GM12865 (cell line): Measurements from ENCODE around the gene TRIM74.
A peak's percentile ranks its signal among the peaks of the same experiment; 100 is the strongest.
"Not testable (repeated sequence)": the region's sequence is repeated elsewhere in the genome, so short reads cannot be mapped to it uniquely, and the experiment has no call there.

Experiments used
- DNase-seq: peaks from one replicate; pipeline ENCODE4 v3.0.0; 2010; ENCODE audit warnings: low read depth
- H3K4me3 ChIP-seq: 2 replicates; pipeline ENCODE4 v1.5.1; 2011; ENCODE audit warnings: mild to moderate bottlenecking, low read depth, low read length, control low read depth
- TF ChIP-seq, protein P1 (sequence below): IDR thresholded peaks from 2 replicates; pipeline ENCODE4 v1.5.1; 2011; ENCODE audit warnings: low read length, control low read depth, low read depth, inconsistent platforms; ENCODE audit not compliant: insufficient read depth; ENCODE audit errors: missing control alignments

TRIM74 gene

DNA sequence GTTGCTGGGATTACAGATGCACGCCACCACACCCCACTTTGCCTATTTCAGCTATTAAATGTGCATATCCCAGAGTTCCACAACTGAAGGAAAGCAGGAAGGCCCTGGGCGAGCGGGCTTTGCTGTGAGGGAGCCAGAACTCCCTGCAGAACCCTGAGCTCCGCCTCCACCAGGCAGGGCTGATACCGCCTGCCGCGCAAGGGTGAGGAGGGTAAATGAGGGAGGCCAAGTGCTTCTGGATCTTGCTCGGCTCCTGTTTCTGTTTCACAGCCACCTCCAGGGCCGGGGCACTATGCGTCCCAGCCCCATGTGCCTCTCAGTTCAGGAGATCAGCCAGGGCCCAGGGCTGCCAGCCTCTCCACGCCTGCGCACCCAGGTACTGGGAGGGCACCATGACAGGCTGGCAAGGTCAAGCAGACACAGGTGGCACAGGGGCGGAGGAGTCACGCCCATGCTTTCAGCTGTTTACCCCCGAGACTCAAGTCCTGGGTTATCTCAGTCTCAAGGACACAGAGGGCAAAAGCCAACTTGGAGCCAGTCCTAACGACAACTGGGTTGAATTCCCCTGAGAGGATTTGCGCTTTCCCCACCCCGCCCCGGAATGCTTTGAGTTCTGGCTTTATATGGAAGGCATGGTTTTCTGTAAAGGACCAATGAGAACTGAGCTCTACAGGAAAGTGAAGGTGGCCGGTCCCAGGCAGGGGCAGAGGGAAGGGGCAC, 8.5 kb downstream of the TRIM74 start:
- not testable (repeated sequence) for H3K4me3 ChIP-seq, DNase-seq

DNA sequence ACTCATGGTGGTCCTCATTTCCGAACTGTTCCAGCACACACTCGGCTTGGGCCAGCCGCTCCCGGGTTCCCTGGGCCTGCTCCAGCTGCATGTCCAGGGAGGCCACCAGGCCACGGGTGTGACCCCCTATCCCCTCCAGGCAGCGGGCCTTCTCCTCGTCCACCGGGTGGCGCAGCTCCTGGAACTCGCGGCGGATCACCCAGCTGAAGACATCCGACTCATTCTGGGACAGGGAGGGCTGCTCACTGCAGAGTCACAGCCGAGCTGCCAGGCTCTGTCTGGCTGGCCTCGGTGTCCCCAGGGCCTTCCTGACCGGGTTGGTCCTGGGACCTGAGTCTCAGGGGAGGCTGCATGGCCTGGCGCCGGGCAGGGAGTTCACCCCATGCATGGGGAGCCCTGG, 9.2 kb downstream of the TRIM74 start:
- not testable (repeated sequence) for H3K4me3 ChIP-seq, DNase-seq

DNA sequence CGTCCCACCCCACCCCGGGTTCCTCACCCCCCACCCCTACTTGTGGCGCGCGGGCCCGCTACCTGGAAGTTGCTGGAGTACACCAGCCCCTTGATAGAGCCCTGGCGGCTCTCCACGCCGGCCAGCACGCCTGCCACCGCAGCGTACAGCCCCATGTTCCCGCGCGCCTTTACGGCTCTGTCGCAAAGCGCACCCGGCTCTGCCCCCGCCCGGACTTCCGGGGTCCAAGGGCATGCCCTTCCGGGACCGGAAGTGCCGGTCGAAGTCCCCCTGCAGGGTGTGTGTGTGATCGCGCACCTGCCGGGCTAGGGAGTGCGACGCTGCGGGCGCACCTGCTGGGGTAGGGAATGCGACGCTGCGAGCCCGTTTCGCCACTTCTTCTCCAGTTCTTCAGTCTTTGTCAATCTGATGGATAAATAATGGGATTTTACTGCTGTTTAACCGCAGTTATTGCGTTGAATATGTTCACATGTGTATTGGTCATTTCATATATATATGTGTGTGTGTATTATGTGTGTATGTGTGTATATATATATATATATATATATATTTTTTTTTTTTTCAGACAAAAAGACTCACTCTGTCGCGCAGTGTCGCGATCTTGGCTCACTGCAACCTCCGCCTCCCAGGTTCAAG, 14.6 kb downstream of the TRIM74 start:
- peak overlapping the region; percentile 36 for H3K4me3 ChIP-seq
- not testable (repeated sequence) for DNase-seq

DNA sequence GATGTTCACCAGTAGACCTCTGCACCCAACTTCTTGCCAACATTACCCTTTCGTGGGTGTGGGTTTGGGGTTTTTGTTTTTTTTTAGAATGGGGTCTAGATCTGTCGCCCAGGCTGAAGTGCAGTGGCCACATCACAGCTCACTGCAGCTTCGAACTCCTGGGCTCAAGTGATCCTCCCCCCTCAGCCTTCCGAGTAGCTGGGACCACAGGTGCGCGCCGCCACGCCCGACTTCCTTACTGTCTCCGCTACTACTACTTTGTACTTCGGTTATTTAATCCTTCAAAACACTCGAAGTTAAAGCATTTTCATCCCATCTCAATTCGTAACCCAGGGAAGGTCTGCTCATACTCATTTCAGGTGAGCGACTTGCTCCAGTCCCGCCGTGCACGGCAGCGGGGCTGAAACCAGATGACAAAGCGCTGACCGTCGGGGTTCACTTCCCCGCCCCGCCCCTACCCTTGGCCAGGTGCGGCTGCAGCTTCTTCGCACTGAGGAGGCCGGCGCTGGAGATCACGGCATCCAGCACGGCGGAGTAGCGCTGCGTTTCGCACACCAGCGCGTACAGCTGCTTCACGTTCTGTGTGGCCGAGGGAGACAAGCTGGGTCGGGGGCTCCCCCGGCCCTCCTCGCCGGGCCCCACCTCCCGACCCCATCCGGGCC, 15.2 kb downstream of the TRIM74 start:
- H3K4me3 ChIP-seq = peak overlapping the region; percentile 19; the same call in 1 of the 2 replicates

GRCh38 chr7:72950432-72950831, 18.8 kb downstream of the TRIM74 start:
- H3K4me3 ChIP-seq, DNase-seq: not testable (repeated sequence)

More for the DNA sequence above, 15.2 kb downstream of the TRIM74 start:
- DNase-seq = not testable (repeated sequence)

DNA sequence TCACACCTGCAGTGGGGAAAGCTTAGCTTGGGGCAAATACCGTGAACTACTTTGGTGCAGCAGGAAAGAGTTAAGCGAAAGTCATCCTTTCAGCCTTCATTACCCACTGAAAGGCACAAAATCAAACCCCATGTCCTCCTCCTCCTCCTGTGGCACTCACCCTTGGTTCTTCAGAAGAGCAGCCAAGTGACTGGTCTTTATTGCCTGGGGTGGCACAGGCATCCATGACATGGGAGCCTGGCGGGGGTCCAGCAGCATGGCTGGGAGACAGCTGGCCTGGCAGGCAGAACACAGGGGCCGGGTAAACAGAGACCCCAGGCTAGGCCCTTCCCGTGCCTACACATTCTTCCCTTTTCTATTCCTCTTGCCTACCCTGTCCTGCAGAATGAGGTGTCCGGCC, 19.6 kb downstream of the TRIM74 start:
- not testable (repeated sequence) for H3K4me3 ChIP-seq, DNase-seq

DNA sequence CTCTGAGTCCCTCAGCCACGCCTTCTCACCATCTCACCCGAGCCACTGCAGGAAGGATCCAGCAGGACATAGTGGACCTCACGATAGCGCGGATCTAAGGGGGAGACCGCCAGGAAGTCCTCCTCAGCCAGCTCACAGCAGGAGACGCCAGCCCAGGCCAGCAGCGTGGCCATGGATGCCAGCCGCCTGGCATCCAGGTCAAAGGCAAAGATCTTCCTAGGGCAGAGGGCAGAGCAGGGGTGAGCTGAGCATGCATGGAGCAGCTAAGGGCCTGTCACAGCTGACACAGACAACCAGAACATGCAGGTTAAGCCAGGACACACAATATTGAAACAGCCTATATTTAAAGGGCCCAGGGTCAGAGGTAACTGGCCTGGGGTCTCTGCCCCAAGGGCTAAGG, 20.0 kb downstream of the TRIM74 start:
- H3K4me3 ChIP-seq, DNase-seq: not testable (repeated sequence)

DNA sequence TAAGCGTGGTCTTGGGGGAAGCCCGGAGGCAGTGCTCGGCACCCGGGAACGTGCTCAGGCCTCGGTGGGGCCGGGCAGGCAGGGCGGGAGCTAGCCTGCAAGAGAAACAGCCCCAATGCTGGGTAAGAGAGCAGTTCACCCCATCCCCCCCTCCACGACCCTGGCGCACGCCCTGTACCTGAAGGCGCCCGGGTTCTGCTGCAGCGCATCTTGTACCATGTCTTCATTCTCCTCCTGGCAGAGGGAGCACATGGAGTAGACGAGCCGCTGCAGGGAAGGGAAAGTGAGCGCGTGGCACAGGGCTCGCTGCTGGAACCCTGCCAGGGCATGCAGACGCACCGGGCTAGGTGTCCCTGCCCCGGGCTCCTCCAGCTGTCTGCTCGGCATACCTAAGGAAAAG, 20.6 kb downstream of the TRIM74 start:
- DNase-seq, H3K4me3 ChIP-seq: not testable (repeated sequence)

DNA sequence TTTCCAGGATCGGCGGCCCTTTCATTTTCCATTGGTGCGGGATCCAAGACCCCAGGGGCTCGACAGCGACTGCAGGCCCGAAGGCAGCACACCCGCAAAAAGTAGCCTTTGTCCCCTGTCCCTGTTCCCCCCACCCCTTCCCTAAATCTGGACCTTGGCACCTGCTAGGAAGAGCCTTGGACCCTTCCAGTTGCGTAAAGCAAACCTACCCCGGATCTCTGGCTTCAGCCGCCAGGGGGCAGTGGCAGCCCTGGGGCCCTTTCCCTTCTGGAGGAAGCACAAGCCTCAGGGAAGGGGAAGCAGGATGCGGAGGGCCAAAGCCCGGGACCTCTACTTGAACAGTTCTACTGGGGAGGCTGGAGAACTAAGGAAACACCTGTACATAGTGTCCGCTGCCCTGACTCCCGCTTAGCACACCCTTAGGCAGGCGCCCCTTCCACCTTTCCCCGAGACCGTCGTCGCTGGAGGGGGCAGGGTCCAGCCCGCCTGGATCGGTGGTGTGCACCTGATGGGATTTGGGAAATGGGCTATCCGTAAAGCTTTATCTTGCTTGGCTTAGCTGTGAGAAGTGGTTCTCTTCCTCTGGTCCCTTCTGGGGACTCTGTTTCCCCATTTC, 23.0 kb downstream of the TRIM74 start:
- not testable (repeated sequence) for H3K4me3 ChIP-seq, DNase-seq
- TF ChIP-seq, protein P1, sequence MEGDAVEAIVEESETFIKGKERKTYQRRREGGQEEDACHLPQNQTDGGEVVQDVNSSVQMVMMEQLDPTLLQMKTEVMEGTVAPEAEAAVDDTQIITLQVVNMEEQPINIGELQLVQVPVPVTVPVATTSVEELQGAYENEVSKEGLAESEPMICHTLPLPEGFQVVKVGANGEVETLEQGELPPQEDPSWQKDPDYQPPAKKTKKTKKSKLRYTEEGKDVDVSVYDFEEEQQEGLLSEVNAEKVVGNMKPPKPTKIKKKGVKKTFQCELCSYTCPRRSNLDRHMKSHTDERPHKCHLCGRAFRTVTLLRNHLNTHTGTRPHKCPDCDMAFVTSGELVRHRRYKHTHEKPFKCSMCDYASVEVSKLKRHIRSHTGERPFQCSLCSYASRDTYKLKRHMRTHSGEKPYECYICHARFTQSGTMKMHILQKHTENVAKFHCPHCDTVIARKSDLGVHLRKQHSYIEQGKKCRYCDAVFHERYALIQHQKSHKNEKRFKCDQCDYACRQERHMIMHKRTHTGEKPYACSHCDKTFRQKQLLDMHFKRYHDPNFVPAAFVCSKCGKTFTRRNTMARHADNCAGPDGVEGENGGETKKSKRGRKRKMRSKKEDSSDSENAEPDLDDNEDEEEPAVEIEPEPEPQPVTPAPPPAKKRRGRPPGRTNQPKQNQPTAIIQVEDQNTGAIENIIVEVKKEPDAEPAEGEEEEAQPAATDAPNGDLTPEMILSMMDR = peak; percentile 9

GRCh38 chr7:72945597-72945996, 23.7 kb downstream of the TRIM74 start:
- not testable (repeated sequence) for DNase-seq

GRCh38 chr7:72944937-72945336, 24.3 kb downstream of the TRIM74 start:
- DNase-seq, H3K4me3 ChIP-seq: not testable (repeated sequence)

More at GRCh38 chr7:72945597-72945996, 23.7 kb downstream of the TRIM74 start:
- not testable (repeated sequence) for H3K4me3 ChIP-seq

- H3K4me3 ChIP-seq, DNase-seq: not testable (repeated sequence)
Measured at GRCh38 chr7:72942956-72943355, 26.3 kb downstream of the TRIM74 start.

DNA sequence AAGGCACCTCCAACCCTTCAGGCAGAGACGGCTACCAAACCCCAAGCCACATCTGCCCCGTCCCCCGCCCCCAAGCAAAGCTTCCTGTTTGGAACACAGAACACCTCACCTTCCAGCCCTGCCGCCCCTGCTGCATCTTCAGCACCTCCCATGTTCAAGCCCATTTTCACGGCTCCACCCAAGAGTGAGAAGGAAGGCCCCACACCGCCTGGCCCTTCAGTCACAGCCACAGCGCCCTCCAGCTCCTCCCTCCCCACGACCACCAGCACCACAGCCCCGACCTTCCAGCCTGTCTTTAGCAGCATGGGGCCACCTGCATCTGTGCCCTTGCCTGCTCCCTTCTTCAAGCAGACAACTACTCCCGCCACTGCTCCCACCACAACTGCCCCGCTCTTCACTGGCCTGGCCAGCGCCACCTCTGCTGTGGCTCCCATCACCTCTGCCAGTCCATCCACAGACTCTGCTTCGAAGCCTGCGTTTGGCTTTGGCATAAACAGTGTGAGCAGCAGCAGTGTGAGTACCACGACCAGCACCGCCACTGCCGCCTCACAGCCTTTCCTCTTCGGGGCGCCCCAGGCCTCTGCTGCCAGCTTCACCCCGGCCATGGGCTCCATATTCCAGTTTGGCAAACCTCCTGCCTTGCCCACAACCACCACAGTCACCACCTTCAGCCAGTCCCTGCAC, 27.1 kb downstream of the TRIM74 start:
- not testable (repeated sequence) for DNase-seq, H3K4me3 ChIP-seq

DNA sequence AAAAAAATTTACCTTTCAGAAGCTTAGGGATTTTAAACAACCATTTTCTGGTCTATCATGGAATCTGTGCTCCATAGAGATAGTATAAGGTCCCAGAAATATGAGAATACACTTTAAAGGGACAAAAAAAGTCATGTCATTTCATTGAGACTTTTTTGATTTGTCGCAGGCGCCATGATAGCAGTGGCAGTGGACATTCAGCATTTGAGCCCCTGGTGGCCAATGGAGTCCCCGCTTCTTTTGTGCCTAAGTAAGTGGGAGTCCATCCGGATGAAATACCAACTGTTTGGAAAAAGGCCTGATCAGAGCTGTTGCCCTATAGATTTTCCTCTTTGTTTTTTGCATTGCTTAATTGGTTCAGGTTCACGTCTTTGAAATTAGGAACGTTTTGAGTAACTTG, 41.0 kb downstream of the TRIM74 start:
- H3K4me3 ChIP-seq, DNase-seq: not testable (repeated sequence)

GRCh38 chr7:72927791-72928190, 41.5 kb downstream of the TRIM74 start:
- H3K4me3 ChIP-seq, DNase-seq: not testable (repeated sequence)
